ENCODE results near the gene MSX2. TPM values are rescaled to one million over a fixed set of nuclear protein-coding genes. Genes with fewer than 3 reads are reported as not detected.

The MSX2 gene
- polyA plus RNA-seq = under 1 TPM; 0.55 to 0.56 TPM

- Histone ChIP-seq H3K4me3 (ENCODE audit: low read depth in 1 of 2, low read length in 2 of 2) (peak within 1 kb of the TSS; percentile 62 to 63), H3K27ac (ENCODE audit: low read depth in 2 of 2, low read length in 1 of 2) (peak within 1 kb of the TSS in 1 of 2 donors; percentile 38), H3K9me3 (ENCODE audit: control insufficient read depth in 2 of 2, insufficient read depth in 1 of 2, low read depth in 1 of 2, low read length in 1 of 2) (peaks cover 0 to 3% of the 10 kb centered on the region in 2 donors), H3K36me3 (ENCODE audit: control insufficient read depth in 2 of 2, insufficient read depth in 2 of 2, low read length in 1 of 2) (peaks cover 0 to 2% of the 10 kb centered on the region in 2 donors), H3K4me1 (ENCODE audit: control insufficient read depth in 2 of 2, insufficient read depth in 2 of 2, low read length in 1 of 2) (peaks cover 4 to 5% of the 10 kb centered on the region in 2 donors), H3K27me3 (ENCODE audit: control insufficient read depth in 1 of 2, insufficient read depth in 2 of 2, low read length in 2 of 2) (peaks cover 5 to 19% of the 10 kb centered on the region in 2 donors)
- WGBS, 2 donors = 3 to 4% methylated on average over 83 to 87 of the region's 87 CpGs
Observed at GRCh38 chr5:174724484-174725260, at the start of gene MSX2. Gene MSX2, plus strand, starts transcription at chr5:174724582. Its CDS starts 78 bp downstream, at chr5:174724660.

GRCh38 chr5:174675110-174675509 lies 49.3 kb upstream of the MSX2 start:
- no peaks in the 10 kb centered on the region for H3K36me3 ChIP-seq (ENCODE audit: control insufficient read depth in 2 of 2, insufficient read depth in 2 of 2, low read length in 1 of 2)
- 60 to 64% methylated on average over 2 of the region's 2 CpGs for WGBS, 2 donors
- no peaks in the 10 kb centered on the region for H3K4me1 ChIP-seq (ENCODE audit: control insufficient read depth in 2 of 2, insufficient read depth in 2 of 2, low read length in 1 of 2)
- no peak overlapping the region for H3K4me3 ChIP-seq (ENCODE audit: low read depth in 1 of 2, low read length in 2 of 2)
- H3K27me3 ChIP-seq (ENCODE audit: control insufficient read depth in 1 of 2, insufficient read depth in 2 of 2, low read length in 2 of 2) = no peaks in the 10 kb centered on the region
- H3K9me3 ChIP-seq (ENCODE audit: control insufficient read depth in 2 of 2, insufficient read depth in 1 of 2, low read depth in 1 of 2, low read length in 1 of 2) = no peaks in the 10 kb centered on the region
- H3K27ac ChIP-seq (ENCODE audit: low read depth in 2 of 2, low read length in 1 of 2) = no peak overlapping the region

GRCh38 chr5:174675916-174676315 lies 48.5 kb upstream of the MSX2 start:
- Histone ChIP-seq H3K4me3 (ENCODE audit: low read depth in 1 of 2, low read length in 2 of 2) (no peak overlapping the region), H3K36me3 (ENCODE audit: control insufficient read depth in 2 of 2, insufficient read depth in 2 of 2, low read length in 1 of 2) (no peaks in the 10 kb centered on the region), H3K9me3 (ENCODE audit: control insufficient read depth in 2 of 2, insufficient read depth in 1 of 2, low read depth in 1 of 2, low read length in 1 of 2) (peaks cover 0 to 2% of the 10 kb centered on the region in 2 donors), H3K4me1 (ENCODE audit: control insufficient read depth in 2 of 2, insufficient read depth in 2 of 2, low read length in 1 of 2) (no peaks in the 10 kb centered on the region), H3K27ac (ENCODE audit: low read depth in 2 of 2, low read length in 1 of 2) (no peak overlapping the region), H3K27me3 (ENCODE audit: control insufficient read depth in 1 of 2, insufficient read depth in 2 of 2, low read length in 2 of 2) (no peaks in the 10 kb centered on the region)
- WGBS, 2 donors = 55 to 72% methylated on average over 5 of the region's 5 CpGs

GRCh38 chr5:174678107-174678506 lies 46.3 kb upstream of the MSX2 start:
- Histone ChIP-seq H3K4me3 (ENCODE audit: low read depth in 1 of 2, low read length in 2 of 2) (no peak overlapping the region), H3K9me3 (ENCODE audit: control insufficient read depth in 2 of 2, insufficient read depth in 1 of 2, low read depth in 1 of 2, low read length in 1 of 2) (peaks cover 0 to 2% of the 10 kb centered on the region in 2 donors), H3K36me3 (ENCODE audit: control insufficient read depth in 2 of 2, insufficient read depth in 2 of 2, low read length in 1 of 2) (no peaks in the 10 kb centered on the region), H3K4me1 (ENCODE audit: control insufficient read depth in 2 of 2, insufficient read depth in 2 of 2, low read length in 1 of 2) (no peaks in the 10 kb centered on the region), H3K27ac (ENCODE audit: low read depth in 2 of 2, low read length in 1 of 2) (no peak overlapping the region), H3K27me3 (ENCODE audit: control insufficient read depth in 1 of 2, insufficient read depth in 2 of 2, low read length in 2 of 2) (no peaks in the 10 kb centered on the region)

GRCh38 chr5:174680901-174681565 lies 43.3 kb upstream of the MSX2 start:
- Histone ChIP-seq H3K27ac (ENCODE audit: low read depth in 2 of 2, low read length in 1 of 2) (no peak overlapping the region), H3K9me3 (ENCODE audit: control insufficient read depth in 2 of 2, insufficient read depth in 1 of 2, low read depth in 1 of 2, low read length in 1 of 2) (peaks cover 0 to 2% of the 10 kb centered on the region in 2 donors), H3K4me3 (ENCODE audit: low read depth in 1 of 2, low read length in 2 of 2) (no peak overlapping the region), H3K27me3 (ENCODE audit: control insufficient read depth in 1 of 2, insufficient read depth in 2 of 2, low read length in 2 of 2) (no peaks in the 10 kb centered on the region), H3K4me1 (ENCODE audit: control insufficient read depth in 2 of 2, insufficient read depth in 2 of 2, low read length in 1 of 2) (no peaks in the 10 kb centered on the region), H3K36me3 (ENCODE audit: control insufficient read depth in 2 of 2, insufficient read depth in 2 of 2, low read length in 1 of 2) (no peaks in the 10 kb centered on the region)
- WGBS, 2 donors = 76 to 84% methylated on average over 7 of the region's 7 CpGs

DNA sequence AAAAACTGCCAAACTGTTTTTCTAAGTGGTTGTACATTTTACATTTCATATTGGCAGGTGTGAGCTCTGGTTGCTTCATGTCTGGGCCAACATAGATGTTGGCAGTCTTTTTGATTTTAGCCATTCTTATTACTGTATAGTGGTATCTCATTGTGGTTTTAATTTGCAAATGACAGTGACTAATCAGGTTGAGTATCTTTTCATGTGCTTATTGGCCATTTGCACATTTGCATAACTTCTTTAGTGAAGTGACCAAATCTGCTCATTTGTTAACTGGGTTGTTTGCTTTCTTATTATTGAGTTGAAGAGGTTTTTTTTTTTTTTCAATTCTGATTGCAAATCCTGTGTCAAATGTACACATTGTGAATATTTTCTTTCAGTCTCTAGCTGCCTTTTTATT lies 36.9 kb upstream of the MSX2 start:
- Histone ChIP-seq H3K36me3 (ENCODE audit: control insufficient read depth in 2 of 2, insufficient read depth in 2 of 2, low read length in 1 of 2) (no peaks in the 10 kb centered on the region), H3K4me1 (ENCODE audit: control insufficient read depth in 2 of 2, insufficient read depth in 2 of 2, low read length in 1 of 2) (peaks cover 0 to 3% of the 10 kb centered on the region in 2 donors), H3K9me3 (ENCODE audit: control insufficient read depth in 2 of 2, insufficient read depth in 1 of 2, low read depth in 1 of 2, low read length in 1 of 2) (peaks cover 0 to 3% of the 10 kb centered on the region in 2 donors), H3K27ac (ENCODE audit: low read depth in 2 of 2, low read length in 1 of 2) (no peak overlapping the region), H3K4me3 (ENCODE audit: low read depth in 1 of 2, low read length in 2 of 2) (no peak overlapping the region), H3K27me3 (ENCODE audit: control insufficient read depth in 1 of 2, insufficient read depth in 2 of 2, low read length in 2 of 2) (peaks cover 0 to 10% of the 10 kb centered on the region in 2 donors)

- H3K27ac ChIP-seq (ENCODE audit: low read depth in 2 of 2, low read length in 1 of 2) = no peak overlapping the region
- no peaks in the 10 kb centered on the region for H3K36me3 ChIP-seq (ENCODE audit: control insufficient read depth in 2 of 2, insufficient read depth in 2 of 2, low read length in 1 of 2)
- peaks cover 0 to 12% of the 10 kb centered on the region in 2 donors for H3K27me3 ChIP-seq (ENCODE audit: control insufficient read depth in 1 of 2, insufficient read depth in 2 of 2, low read length in 2 of 2)
- peaks cover 0 to 3% of the 10 kb centered on the region in 2 donors for H3K4me1 ChIP-seq (ENCODE audit: control insufficient read depth in 2 of 2, insufficient read depth in 2 of 2, low read length in 1 of 2)
- 9 to 13% methylated on average over 30 of the region's 30 CpGs for WGBS, 2 donors
- H3K9me3 ChIP-seq (ENCODE audit: control insufficient read depth in 2 of 2, insufficient read depth in 1 of 2, low read depth in 1 of 2, low read length in 1 of 2) = peaks cover 0 to 3% of the 10 kb centered on the region in 2 donors
- no peak overlapping the region for H3K4me3 ChIP-seq (ENCODE audit: low read depth in 1 of 2, low read length in 2 of 2)
Observed at GRCh38 chr5:174688441-174689354, 35.7 kb upstream of the MSX2 start.

DNA sequence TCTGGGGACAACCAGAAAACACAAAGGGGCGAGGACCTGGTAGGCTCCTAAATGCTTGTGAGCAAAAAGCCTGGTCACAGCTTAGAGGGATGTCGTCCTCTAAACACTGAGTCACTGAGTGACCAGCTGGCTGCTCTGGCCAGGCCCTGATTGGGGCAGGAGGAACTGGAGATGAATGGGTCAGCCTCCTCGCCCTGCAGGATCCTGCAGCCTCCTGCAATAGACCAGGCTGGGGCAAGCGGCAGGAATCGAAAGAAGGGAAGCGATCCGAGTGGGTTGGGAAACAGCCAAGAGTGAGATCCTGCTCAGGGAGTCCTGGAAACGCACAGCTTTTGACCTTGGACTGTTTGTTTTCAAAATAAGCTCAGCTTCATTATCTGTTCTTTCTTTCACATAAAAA lies 34.1 kb upstream of the MSX2 start:
- Histone ChIP-seq H3K27me3 (ENCODE audit: control insufficient read depth in 1 of 2, insufficient read depth in 2 of 2, low read length in 2 of 2) (peaks cover 0 to 12% of the 10 kb centered on the region in 2 donors), H3K36me3 (ENCODE audit: control insufficient read depth in 2 of 2, insufficient read depth in 2 of 2, low read length in 1 of 2) (no peaks in the 10 kb centered on the region), H3K4me3 (ENCODE audit: low read depth in 1 of 2, low read length in 2 of 2) (no peak overlapping the region), H3K9me3 (ENCODE audit: control insufficient read depth in 2 of 2, insufficient read depth in 1 of 2, low read depth in 1 of 2, low read length in 1 of 2) (peaks cover 0 to 3% of the 10 kb centered on the region in 2 donors), H3K4me1 (ENCODE audit: control insufficient read depth in 2 of 2, insufficient read depth in 2 of 2, low read length in 1 of 2) (peaks cover 0 to 3% of the 10 kb centered on the region in 2 donors), H3K27ac (ENCODE audit: low read depth in 2 of 2, low read length in 1 of 2) (no peak overlapping the region)
- 27 to 32% methylated on average over 8 of the region's 8 CpGs for WGBS, 2 donors

DNA sequence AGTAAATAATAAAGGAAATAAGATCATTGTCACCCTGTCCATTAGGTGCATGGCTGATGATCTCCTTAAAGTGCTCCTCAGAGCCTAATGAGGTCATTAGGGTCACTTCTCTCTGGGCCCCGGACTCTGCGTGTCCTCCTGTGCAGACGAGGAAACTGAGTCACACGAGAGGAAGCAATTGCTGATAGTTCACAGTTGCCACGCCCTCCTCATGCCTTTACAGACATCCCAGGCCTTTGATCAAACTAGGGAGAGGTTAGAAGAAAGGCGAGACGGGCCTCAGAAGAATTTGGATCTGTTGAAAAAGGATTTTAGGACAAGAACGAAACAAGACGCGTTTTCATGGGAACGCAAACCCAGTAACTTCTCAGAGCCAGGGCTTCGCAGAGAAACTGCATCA lies 32.0 kb upstream of the MSX2 start:
- peaks cover 0 to 3% of the 10 kb centered on the region in 2 donors for H3K4me1 ChIP-seq (ENCODE audit: control insufficient read depth in 2 of 2, insufficient read depth in 2 of 2, low read length in 1 of 2)
- H3K36me3 ChIP-seq (ENCODE audit: control insufficient read depth in 2 of 2, insufficient read depth in 2 of 2, low read length in 1 of 2) = no peaks in the 10 kb centered on the region
- H3K27ac ChIP-seq (ENCODE audit: low read depth in 2 of 2, low read length in 1 of 2) = no peak overlapping the region
- H3K27me3 ChIP-seq (ENCODE audit: control insufficient read depth in 1 of 2, insufficient read depth in 2 of 2, low read length in 2 of 2) = peaks cover 0 to 12% of the 10 kb centered on the region in 2 donors
- WGBS, 2 donors = 19 to 30% methylated on average over 12 of the region's 12 CpGs
- no peak overlapping the region for H3K4me3 ChIP-seq (ENCODE audit: low read depth in 1 of 2, low read length in 2 of 2)
- H3K9me3 ChIP-seq (ENCODE audit: control insufficient read depth in 2 of 2, insufficient read depth in 1 of 2, low read depth in 1 of 2, low read length in 1 of 2) = peaks cover 0 to 3% of the 10 kb centered on the region in 2 donors
